GM12878 (cell line): ENCODE measurements around the gene CNOT3. TPM values are rescaled to one million over a fixed set of nuclear protein-coding genes. Genes with fewer than 3 reads are reported as not detected.

ENCODE experiments used
- ATAC-seq: fragments of 200-7000 bp; cut with Tn5 transposase; 3 replicates; pipeline ENCODE4 v1.9.1; 2020; ENCODE audit warnings: mild to moderate bottlenecking, moderate library complexity
- BruUV-seq: library from RNA; stranded (reverse); fragments of 400-500 nt; replicated peaks from 2 replicates; lab custom pipeline; 2021; lab: Mats Ljungman, UMichigan
- CTCF ChIA-PET: fragments of 300-600 bp; sonication (Branson Sonifier 250); formaldehyde crosslinking; extraction: SDS; loops from one replicate; lab custom pipeline; 2021; ENCODE audit warnings: inconsistent platforms; lab: Yijun Ruan, JAX
- POLR2A ChIA-PET: fragments of 350-600 bp; formaldehyde crosslinking; extraction: SDS; loops from one replicate; lab custom pipeline; 2021; ENCODE audit warnings: inconsistent platforms; lab: Charles Lee
- RAD21 ChIA-PET: fragments of 300-600 bp; sonication (Branson Sonifier 250); formaldehyde crosslinking; loops from one replicate; lab custom pipeline; 2023; ENCODE audit warnings: antibody characterized with exemption; ENCODE audit not compliant: unreplicated experiment; lab: Charles Lee
- SMC1A ChIA-PET: fragments of 300-600 bp; sonication (Branson Sonifier 250); formaldehyde crosslinking; loops from one replicate; lab custom pipeline; 2023; ENCODE audit not compliant: unreplicated experiment, uncharacterized antibody; lab: Charles Lee
- DNase-seq: peaks from one replicate; pipeline ENCODE4 v3.0.0-alpha.2; 2011; ENCODE audit warnings: low read depth, low spot score
- FAIRE-seq: peaks from 3 replicates; lab custom pipeline; 2011; peaks lifted over from hg19 to GRCh38; lab: Jason Lieb, UNC
- H2AFZ ChIP-seq: 2 replicates; pipeline ENCODE4 v1.6.0; 2011; ENCODE audit warnings: low read depth, low read length, control low read depth; ENCODE audit not compliant: control insufficient read depth
- H3K27ac ChIP-seq: 2 replicates; pipeline ENCODE4 v1.5.1; 2011; ENCODE audit warnings: control low read depth; ENCODE audit not compliant: control insufficient read depth, insufficient read depth
- H3K27me3 ChIP-seq, 2 experiments: replicated peaks in 1 of 2; 2 replicates each; pipeline versions ENCODE4 v1.6.0 to v1.6.1; 2011; ENCODE audit warnings: low read length in 1 of 2; ENCODE audit not compliant: control insufficient read depth in 2 of 2, insufficient read depth in 2 of 2
- H3K36me3 ChIP-seq, 2 experiments: 2 replicates each; pipeline ENCODE4 v1.5.1; 2011; ENCODE audit warnings: low read length in 1 of 2; ENCODE audit not compliant: control insufficient read depth in 2 of 2, insufficient read depth in 2 of 2
- H3K4me1 ChIP-seq: 2 replicates; pipeline ENCODE4 v1.6.1; 2011; ENCODE audit warnings: mild to moderate bottlenecking, low read length, moderate library complexity, mixed read lengths; ENCODE audit not compliant: control insufficient read depth, insufficient read depth
- H3K4me2 ChIP-seq: 2 replicates; pipeline ENCODE4 v1.6.0; 2011; ENCODE audit warnings: control low read depth; ENCODE audit not compliant: control insufficient read depth, insufficient read depth
- H3K4me3 ChIP-seq: fragments of 200-600 bp; sonication (generic); 2 replicates; pipeline ENCODE4 v1.5.1; 2016
- H3K79me2 ChIP-seq: 2 replicates; pipeline ENCODE4 v1.6.0; 2011; ENCODE audit warnings: low read length; ENCODE audit not compliant: control insufficient read depth, insufficient read depth
- H3K9ac ChIP-seq: 2 replicates; pipeline ENCODE4 v1.8.0; 2011; ENCODE audit warnings: low read length, control low read depth, mixed read lengths; ENCODE audit not compliant: control insufficient read depth, insufficient read depth
- H3K9me3 ChIP-seq: replicated peaks from 3 replicates; pipeline ENCODE4 v1.5.1; 2011; ENCODE audit warnings: mild to moderate bottlenecking, low read length; ENCODE audit not compliant: control insufficient read depth, insufficient read depth
- H4K20me1 ChIP-seq: 2 replicates; pipeline ENCODE4 v1.6.0; 2011; ENCODE audit not compliant: control insufficient read depth, insufficient read depth
- CHD1 ChIP-seq: IDR thresholded peaks from 2 replicates; pipeline ENCODE4 v1.6.1; 2012; ENCODE audit warnings: low read depth, low read length, improper control_type of control experiment
- CHD2 ChIP-seq: IDR thresholded peaks from 2 replicates; pipeline ENCODE4 v1.6.1; 2011; ENCODE audit warnings: low read depth, low read length, improper control_type of control experiment, borderline replicate concordance
- CREB1 ChIP-seq: IDR thresholded peaks from 2 replicates; pipeline ENCODE4 v1.6.1; 2012; ENCODE audit warnings: low read depth, mild to moderate bottlenecking, inconsistent platforms
- HDAC6 ChIP-seq: fragments of 200-600 bp; sonication (generic); IDR thresholded peaks from one replicate; pipeline ENCODE4 v1.8.0; 2017; ENCODE audit warnings: antibody characterized with exemption; ENCODE audit not compliant: unreplicated experiment
- NFIC ChIP-seq: IDR thresholded peaks from 2 replicates; pipeline ENCODE4 v1.6.1; 2012; ENCODE audit warnings: low read depth, mild to moderate bottlenecking, inconsistent platforms, low read length, moderate library complexity
- SIN3A ChIP-seq: IDR thresholded peaks from 2 replicates; pipeline ENCODE4 v1.6.1; 2012; ENCODE audit warnings: low read depth, low read length, improper control_type of control experiment
- SPI1 ChIP-seq: IDR thresholded peaks from 2 replicates; pipeline ENCODE4 v1.6.1; 2011; ENCODE audit warnings: low read depth, mild to moderate bottlenecking, low read length, moderate library complexity, borderline replicate concordance; ENCODE audit not compliant: insufficient read depth
- ZSCAN29 ChIP-seq: fragments of 450-650 bp; IDR thresholded peaks from 2 replicates; pipeline ENCODE4 v1.6.1; 2017; ENCODE audit warnings: mild to moderate bottlenecking, moderate library complexity
- WGBS: methylation state at CpG from one replicate; pipeline ENCODE4 v1.1.6; 2016; ENCODE audit warnings: low lambda C conversion rate; ENCODE audit not compliant: insufficient replicate concordance, insufficient coverage; ENCODE audit errors: missing lambda C conversion rate; 5-methylcytosine and 5-hydroxymethylcytosine counted together
- in situ Hi-C: fragments of 300-500 bp; cut with MboI; formaldehyde crosslinking; loops from 9 replicates; pipeline ENCODE4 v1.14.3; 2018; ENCODE audit warnings: mixed read lengths
- intact Hi-C: fragments of 100-400 bp; cut with micrococcal nuclease; formaldehyde crosslinking; loops from one replicate; pipeline ENCODE4 v1.14.2; 2022; ENCODE audit not compliant: unreplicated experiment
- polyA plus RNA-seq, 11 experiments: library from polyadenylated mRNA; depleted of rRNA in 4 of 11; unstranded in 6 of 11; stranded (reverse) in 5 of 11; fragments of >200 nt; fragmentation: Nextera tagmentation in 4 of 11; fragmentation: Illumina TruSeq in 1 of 11; extraction: Ambion mirVana in 4 of 11; extraction: Trizol in 1 of 11; gene quantifications; 1 replicate in 1 of 11; 2 replicates in 10 of 11; pipeline versions ENCODE4 v1.2.1 to v1.2.3, GENCODE V29; 2011 to 2016; ENCODE audit warnings: inconsistent platforms in 2 of 11, missing spikeins in 2 of 11, low read depth in 1 of 11
- total RNA-seq, 4 experiments: library from RNA; depleted of rRNA in 3 of 4; stranded (reverse); fragments of >200 nt in 3 of 4; fragmentation: Illumina TruSeq in 1 of 4; extraction: Trizol in 1 of 4; gene quantifications; 2 replicates each; pipeline versions ENCODE4 v1.2.1 to v1.2.3, GENCODE V29; 2013 to 2021
- TF ChIP-seq, protein P1 (sequence below): fragments of 450-650 bp; IDR thresholded peaks from 2 replicates; pipeline ENCODE4 v1.6.1; 2017; ENCODE audit warnings: mild to moderate bottlenecking, moderate library complexity
- TF ChIP-seq, protein P2 (sequence below): fragments of 450-650 bp; IDR thresholded peaks from 2 replicates; pipeline ENCODE4 v1.6.1; 2017; ENCODE audit warnings: low read depth, mild to moderate bottlenecking, moderate library complexity
- TF ChIP-seq, protein P3 (sequence below): fragments of 450-650 bp; formaldehyde crosslinking; IDR thresholded peaks from 2 replicates; pipeline ENCODE4 v1.4.0; 2022; ENCODE audit warnings: mild to moderate bottlenecking, moderate library complexity

CNOT3 gene
- total and polyA plus RNA-seq, 10 of the 15 experiments (the other 5 are each of a cell fraction or from before 2014, with no cell fraction given), result 0.14 to 45.1 (median 14.0) TPM

DNA sequence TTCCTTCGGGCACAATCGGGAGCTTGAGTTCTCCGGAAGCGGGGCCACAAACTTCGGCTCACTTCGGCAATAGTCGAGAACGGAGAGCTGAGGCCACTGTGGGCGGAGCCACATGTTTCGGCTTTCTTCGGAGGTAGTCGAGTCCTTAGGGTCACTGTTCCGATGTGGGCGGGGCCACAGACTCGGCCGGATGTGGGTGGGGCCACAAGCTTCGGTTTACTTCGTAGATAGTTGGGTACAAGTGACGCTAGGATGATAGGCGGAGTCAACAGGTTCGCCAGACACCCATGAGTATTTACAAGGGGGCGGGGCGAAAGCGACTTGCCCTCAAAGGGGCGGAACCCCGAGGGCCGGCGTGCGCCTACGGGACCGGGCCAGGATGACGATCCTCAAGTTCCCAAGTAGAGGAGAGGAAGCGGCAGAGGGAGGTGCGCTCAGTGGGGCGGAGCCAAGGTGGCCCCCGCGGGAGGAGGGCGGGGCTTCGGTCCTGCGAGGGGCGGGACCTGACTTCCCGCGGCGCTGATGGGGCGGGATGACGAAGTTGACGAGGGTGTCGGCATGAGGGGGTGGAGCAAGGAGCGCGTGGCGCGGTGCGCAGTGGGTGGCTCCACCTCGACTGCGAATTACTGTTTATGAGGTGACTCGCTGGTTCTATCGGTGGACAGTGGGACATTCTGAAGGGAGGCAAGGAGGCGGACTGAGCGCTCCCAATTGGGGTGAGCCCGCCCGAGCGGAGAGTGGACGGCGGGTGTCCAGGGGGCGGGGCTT is 52.4 kb downstream of the CNOT3 start:
- peaks cover 19% of the 10 kb centered on the region for H3K79me2 ChIP-seq
- ATAC-seq (peak; percentile 73), DNase-seq (peak; percentile 97), FAIRE-seq (peak; percentile 100)
- CTCF ChIA-PET, result interaction anchor here (0.6 to 3.9 kb wide), 16 partner anchors 10 to 1557 kb away, joined by 3 to 21 read pairs (median 6); partner anchors contain the start of genes CNOT3, LENG9, RPS9 and TMC4
- intact Hi-C loops (loop anchor here (1.0 kb wide), 1 partner anchor 31 kb away; the partner anchor contains the start of gene LENG1), in situ Hi-C loops (no loop called here)
- peaks cover 2 to 4% of the 10 kb centered on the region in 2 experiments; a peak in 3 of 4 replicates for H3K36me3 ChIP-seq
- RAD21 ChIA-PET, result interaction anchor here (0.6 to 2.7 kb wide), 16 partner anchors 9 to 1464 kb away, joined by 3 to 23 read pairs (median 4); partner anchors contain the start of genes CNOT3 and LENG1
- H3K9ac ChIP-seq, result peak overlapping the region; percentile 90
- H3K4me1 ChIP-seq, result peaks cover 14% of the 10 kb centered on the region
- H4K20me1 ChIP-seq, result no peaks in the 10 kb centered on the region
- no TSS peak for BruUV-seq
- no peaks in the 10 kb centered on the region for H3K27me3 ChIP-seq
- SMC1A ChIA-PET, result interaction anchor here (0.7 to 4.8 kb wide), 13 partner anchors 9 to 135 kb away, joined by 3 to 26 read pairs (median 4); partner anchors contain the start of genes LENG1 and RPS9
- no peaks in the 10 kb centered on the region for H3K9me3 ChIP-seq
- POLR2A ChIA-PET, result interaction anchor here (0.6 to 6.1 kb wide), 14 partner anchors 12 to 1655 kb away, joined by 3 to 100 read pairs (median 5); partner anchors contain the start of genes CNOT3, LAIR1, LENG1 and LENG8
- H3K4me2 ChIP-seq, result peak overlapping the region; percentile 71
- H3K27ac ChIP-seq, result peak overlapping the region; percentile 99
- peak overlapping the region; percentile 62 for H3K4me3 ChIP-seq
- peak overlapping the region; percentile 97 for H2AFZ ChIP-seq
- WGBS, result under 1% methylated on average over 61 of the region's 65 CpGs
- TF ChIP-seq HDAC6 (no peak), CHD2 (no peak), SPI1 (peak; percentile 65; the same call in 1 of the 2 replicates), SIN3A (0 out of 2 replicates have a peak, but pooled peaks have one; percentile 62), CHD1 (0 out of 2 replicates have a peak, but pooled peaks have one; percentile 79), CREB1 (peak; percentile 66), NFIC (no peak), ZSCAN29 (no peak)
- TF ChIP-seq, protein P1, sequence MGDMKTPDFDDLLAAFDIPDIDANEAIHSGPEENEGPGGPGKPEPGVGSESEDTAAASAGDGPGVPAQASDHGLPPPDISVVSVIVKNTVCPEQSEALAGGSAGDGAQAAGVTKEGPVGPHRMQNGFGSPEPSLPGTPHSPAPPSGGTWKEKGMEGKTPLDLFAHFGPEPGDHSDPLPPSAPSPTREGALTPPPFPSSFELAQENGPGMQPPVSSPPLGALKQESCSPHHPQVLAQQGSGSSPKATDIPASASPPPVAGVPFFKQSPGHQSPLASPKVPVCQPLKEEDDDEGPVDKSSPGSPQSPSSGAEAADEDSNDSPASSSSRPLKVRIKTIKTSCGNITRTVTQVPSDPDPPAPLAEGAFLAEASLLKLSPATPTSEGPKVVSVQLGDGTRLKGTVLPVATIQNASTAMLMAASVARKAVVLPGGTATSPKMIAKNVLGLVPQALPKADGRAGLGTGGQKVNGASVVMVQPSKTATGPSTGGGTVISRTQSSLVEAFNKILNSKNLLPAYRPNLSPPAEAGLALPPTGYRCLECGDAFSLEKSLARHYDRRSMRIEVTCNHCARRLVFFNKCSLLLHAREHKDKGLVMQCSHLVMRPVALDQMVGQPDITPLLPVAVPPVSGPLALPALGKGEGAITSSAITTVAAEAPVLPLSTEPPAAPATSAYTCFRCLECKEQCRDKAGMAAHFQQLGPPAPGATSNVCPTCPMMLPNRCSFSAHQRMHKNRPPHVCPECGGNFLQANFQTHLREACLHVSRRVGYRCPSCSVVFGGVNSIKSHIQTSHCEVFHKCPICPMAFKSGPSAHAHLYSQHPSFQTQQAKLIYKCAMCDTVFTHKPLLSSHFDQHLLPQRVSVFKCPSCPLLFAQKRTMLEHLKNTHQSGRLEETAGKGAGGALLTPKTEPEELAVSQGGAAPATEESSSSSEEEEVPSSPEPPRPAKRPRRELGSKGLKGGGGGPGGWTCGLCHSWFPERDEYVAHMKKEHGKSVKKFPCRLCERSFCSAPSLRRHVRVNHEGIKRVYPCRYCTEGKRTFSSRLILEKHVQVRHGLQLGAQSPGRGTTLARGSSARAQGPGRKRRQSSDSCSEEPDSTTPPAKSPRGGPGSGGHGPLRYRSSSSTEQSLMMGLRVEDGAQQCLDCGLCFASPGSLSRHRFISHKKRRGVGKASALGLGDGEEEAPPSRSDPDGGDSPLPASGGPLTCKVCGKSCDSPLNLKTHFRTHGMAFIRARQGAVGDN, result no peak
- TF ChIP-seq, protein P2, sequence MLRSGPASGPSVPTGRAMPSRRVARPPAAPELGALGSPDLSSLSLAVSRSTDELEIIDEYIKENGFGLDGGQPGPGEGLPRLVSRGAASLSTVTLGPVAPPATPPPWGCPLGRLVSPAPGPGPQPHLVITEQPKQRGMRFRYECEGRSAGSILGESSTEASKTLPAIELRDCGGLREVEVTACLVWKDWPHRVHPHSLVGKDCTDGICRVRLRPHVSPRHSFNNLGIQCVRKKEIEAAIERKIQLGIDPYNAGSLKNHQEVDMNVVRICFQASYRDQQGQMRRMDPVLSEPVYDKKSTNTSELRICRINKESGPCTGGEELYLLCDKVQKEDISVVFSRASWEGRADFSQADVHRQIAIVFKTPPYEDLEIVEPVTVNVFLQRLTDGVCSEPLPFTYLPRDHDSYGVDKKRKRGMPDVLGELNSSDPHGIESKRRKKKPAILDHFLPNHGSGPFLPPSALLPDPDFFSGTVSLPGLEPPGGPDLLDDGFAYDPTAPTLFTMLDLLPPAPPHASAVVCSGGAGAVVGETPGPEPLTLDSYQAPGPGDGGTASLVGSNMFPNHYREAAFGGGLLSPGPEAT, result peak; percentile 25; the same call in 1 of the 2 replicates
- TF ChIP-seq, protein P3, sequence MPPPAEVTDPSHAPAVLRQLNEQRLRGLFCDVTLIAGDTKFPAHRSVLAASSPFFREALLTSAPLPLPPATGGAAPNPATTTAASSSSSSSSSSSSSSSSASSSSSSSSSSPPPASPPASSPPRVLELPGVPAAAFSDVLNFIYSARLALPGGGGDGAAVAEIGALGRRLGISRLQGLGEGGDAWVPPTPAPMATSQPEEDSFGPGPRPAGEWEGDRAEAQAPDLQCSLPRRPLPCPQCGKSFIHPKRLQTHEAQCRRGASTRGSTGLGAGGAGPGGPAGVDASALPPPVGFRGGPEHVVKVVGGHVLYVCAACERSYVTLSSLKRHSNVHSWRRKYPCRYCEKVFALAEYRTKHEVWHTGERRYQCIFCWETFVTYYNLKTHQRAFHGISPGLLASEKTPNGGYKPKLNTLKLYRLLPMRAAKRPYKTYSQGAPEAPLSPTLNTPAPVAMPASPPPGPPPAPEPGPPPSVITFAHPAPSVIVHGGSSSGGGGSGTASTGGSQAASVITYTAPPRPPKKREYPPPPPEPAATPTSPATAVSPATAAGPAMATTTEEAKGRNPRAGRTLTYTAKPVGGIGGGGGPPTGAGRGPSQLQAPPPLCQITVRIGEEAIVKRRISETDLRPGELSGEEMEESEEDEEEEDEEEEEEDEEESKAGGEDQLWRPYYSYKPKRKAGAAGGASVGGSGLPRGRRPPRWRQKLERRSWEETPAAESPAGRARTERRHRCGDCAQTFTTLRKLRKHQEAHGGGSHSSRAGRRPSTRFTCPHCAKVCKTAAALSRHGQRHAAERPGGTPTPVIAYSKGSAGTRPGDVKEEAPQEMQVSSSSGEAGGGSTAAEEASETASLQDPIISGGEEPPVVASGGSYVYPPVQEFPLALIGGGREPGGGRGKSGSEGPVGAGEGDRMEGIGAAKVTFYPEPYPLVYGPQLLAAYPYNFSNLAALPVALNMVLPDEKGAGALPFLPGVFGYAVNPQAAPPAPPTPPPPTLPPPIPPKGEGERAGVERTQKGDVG (CRISPR knock-in tag), result no peak
